DMS 273 treated with DMSO at 0.1 percent for 48 hours (cell line): Measurements from ENCODE around the gene CRLF1.

Experiments
- DNase-seq: peaks from one replicate; lab custom pipeline; 2025; lab: John Stamatoyannopoulos, UW

CRLF1 gene

DNA sequence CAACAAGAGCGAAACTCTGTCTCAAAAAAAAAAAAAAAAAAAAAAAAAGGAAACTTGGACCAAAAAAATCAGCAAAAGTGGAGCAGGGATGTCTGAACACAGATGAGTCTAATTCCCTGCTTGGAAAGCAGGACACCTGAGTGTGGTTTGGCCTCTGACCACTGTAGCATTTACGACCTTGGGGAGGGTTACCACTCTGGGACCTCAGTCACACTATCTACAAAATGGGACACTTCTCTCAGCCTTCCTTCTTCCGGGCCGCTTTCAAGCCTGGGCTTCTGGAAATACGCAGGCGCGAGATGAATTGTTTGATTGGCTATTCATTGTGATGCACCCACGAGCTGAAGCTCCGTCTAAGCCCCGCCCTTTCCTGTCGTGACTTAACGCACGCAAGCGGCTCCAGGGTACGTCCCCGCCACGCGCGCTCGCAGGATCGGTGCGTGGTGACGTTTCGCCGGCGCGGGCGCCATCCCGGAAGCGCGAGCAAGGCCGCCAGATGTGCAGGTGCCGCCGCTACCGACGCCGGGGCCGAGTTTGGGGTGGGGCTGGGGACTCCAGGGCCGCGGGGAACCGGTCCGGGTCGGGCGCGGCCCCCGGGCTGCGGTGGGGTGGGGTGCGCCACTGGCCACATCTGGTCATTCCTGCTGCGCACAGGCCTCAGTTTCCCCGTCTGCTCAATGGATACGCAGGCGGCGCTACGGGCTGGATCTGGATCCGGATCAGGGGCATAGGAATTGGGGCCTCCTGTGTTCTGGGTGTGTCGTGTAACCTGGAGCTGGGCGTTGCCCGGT is 49.0 kb downstream of the CRLF1 start, which contains the start of gene KXD1:
Gene KXD1 (plus strand): TSS at position 460 of the 791 bp plus-strand sequence. CDS start 4,187 bp downstream, outside the sequence.
- DNase-seq = peak; percentile 95

DNA sequence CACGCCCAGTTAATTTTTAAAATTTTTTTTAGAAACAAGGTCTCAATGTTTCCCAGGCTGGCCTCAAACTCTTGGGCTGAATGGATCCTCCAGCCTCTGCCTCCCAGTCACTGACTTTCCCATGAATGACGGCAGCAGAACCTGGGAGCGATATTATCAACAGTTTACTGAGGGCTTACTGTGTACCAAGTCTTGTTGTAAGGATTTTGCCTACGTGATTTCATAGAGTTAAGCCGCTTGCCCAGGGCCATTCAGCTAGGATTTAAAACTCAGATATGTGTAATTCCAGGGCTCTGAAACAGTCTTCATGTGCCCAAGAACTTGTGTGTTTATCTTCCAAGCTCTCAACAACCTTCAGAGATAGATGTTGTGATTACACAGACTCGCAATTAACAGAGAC is 55.0 kb downstream of the CRLF1 start:
- no peak for DNase-seq

DNA sequence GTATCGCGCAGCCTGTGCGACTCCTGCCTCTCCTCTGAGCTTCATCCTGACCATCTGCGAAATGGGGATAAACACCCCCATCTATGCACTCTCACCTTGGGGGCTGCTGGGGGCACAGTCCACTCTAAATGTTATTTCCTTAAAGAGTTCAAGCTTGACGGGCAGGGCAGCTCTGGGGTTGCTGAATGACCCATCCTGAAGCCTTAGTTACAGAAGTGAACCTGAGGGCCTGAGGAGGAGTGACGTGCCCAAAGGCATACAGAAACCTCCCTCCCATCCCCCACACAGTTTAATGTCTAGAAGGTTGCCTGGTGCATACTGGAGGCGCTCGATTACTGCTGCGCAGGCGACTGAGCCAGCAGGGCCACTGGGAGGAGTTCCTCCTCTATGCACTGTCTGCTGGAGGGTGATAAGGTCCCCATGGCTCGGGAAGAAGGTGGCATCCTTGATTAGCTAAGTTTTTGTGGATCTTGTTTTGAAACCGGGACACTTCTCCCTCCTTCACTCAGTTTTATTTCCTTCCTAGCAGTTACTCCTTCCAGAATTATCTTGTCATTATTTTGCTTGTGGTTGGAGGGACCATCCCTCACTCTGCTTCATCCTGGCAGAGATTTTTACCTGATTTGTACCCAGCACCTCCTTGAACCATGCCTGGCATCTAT is 62.7 kb downstream of the CRLF1 start:
- no peak for DNase-seq
